HepG2 (cell line): ENCODE data around the gene CFL1. TPM values are rescaled to one million over a fixed set of nuclear protein-coding genes. Genes with fewer than 3 reads are reported as not detected.
A peak's percentile ranks its signal among the peaks of the same experiment; 100 is the strongest.

Experiments used
- CAMTA2 ChIP-seq: sonication (generic); formaldehyde crosslinking; IDR thresholded peaks from 2 replicates; pipeline ENCODE4 v1.4.0; 2020; ENCODE audit warnings: mild to moderate bottlenecking, missing genetic modification reagents, borderline replicate concordance
- ELF1 ChIP-seq: sonication (generic); formaldehyde crosslinking; IDR thresholded peaks from 2 replicates; pipeline ENCODE4 v1.4.0; 2020; ENCODE audit warnings: missing genetic modification reagents
- ETV5 ChIP-seq: IDR thresholded peaks from 2 replicates; pipeline ENCODE4 v1.6.1; 2018; ENCODE audit warnings: missing biosample characterization, missing genetic modification reagents, inconsistent platforms, borderline replicate concordance
- GLI4 ChIP-seq: sonication (generic); formaldehyde crosslinking; IDR thresholded peaks from 2 replicates; pipeline ENCODE4 v1.5.1; 2020; ENCODE audit warnings: missing genetic modification reagents, mild to moderate bottlenecking, moderate library complexity, borderline replicate concordance
- HNRNPH1 ChIP-seq: fragments of 200-400 bp; formaldehyde crosslinking; optimal IDR thresholded peaks from 2 replicates; pipeline ENCODE3; 2017; ENCODE audit warnings: mild to moderate bottlenecking, low read depth, low read length
- IKZF1 ChIP-seq: fragments of 450-650 bp; IDR thresholded peaks from 2 replicates; pipeline ENCODE4 v1.7.1; 2016
- PATZ1 ChIP-seq: sonication (generic); formaldehyde crosslinking; IDR thresholded peaks from 2 replicates; pipeline ENCODE4 v1.4.0; 2020; ENCODE audit warnings: missing genetic modification reagents
- PRMT3 ChIP-seq: sonication (generic); formaldehyde crosslinking; IDR thresholded peaks from 2 replicates; pipeline ENCODE4 v1.8.1; 2022; ENCODE audit warnings: low read depth, mild to moderate bottlenecking, moderate library complexity, missing genetic modification reagents, borderline replicate concordance
- SP4 ChIP-seq: sonication (generic); formaldehyde crosslinking; IDR thresholded peaks from 2 replicates; pipeline ENCODE4 v1.8.1; 2023; ENCODE audit warnings: mild to moderate bottlenecking, missing genetic modification reagents
- SP5 ChIP-seq: IDR thresholded peaks from 2 replicates; pipeline ENCODE4 v1.6.1; 2016; ENCODE audit warnings: low read depth, borderline replicate concordance
- TGIF2 ChIP-seq: IDR thresholded peaks from 2 replicates; pipeline ENCODE4 v1.6.1; 2016; ENCODE audit warnings: control low read depth, missing compliant biosample characterization
- TRAFD1 ChIP-seq: sonication (generic); formaldehyde crosslinking; IDR thresholded peaks from 2 replicates; pipeline ENCODE4 v1.5.1; 2020; ENCODE audit warnings: missing genetic modification reagents, mild to moderate bottlenecking, borderline replicate concordance
- ZBTB4 ChIP-seq: sonication (generic); formaldehyde crosslinking; IDR thresholded peaks from 2 replicates; pipeline ENCODE4 v1.4.0; 2020; ENCODE audit warnings: missing genetic modification reagents, mild to moderate bottlenecking, borderline replicate concordance
- ZNF367 ChIP-seq: sonication (generic); formaldehyde crosslinking; IDR thresholded peaks from 2 replicates; pipeline ENCODE4 v1.4.0; 2020; ENCODE audit warnings: missing genetic modification reagents, borderline replicate concordance
- ZNF530 ChIP-seq: sonication (generic); formaldehyde crosslinking; IDR thresholded peaks from 2 replicates; pipeline ENCODE4 v1.5.0; 2020; ENCODE audit warnings: low read depth, mild to moderate bottlenecking, missing genetic modification reagents
- ZNF564 ChIP-seq: sonication (generic); formaldehyde crosslinking; IDR thresholded peaks from 2 replicates; pipeline ENCODE4 v1.8.1; 2023; ENCODE audit warnings: mild to moderate bottlenecking, missing genetic modification reagents
- polyA plus RNA-seq, 8 experiments: library from polyadenylated mRNA; depleted of rRNA in 3 of 8; stranded (reverse) in 7 of 8; unstranded in 1 of 8; fragments of >200 nt; fragmentation: Illumina TruSeq in 4 of 8; extraction: Trizol in 4 of 8; gene quantifications; 2 replicates each; pipeline versions ENCODE4 v1.2.1 to v1.2.3, GENCODE V29; 2011 to 2016; ENCODE audit warnings: low read depth in 4 of 8, missing spikeins in 1 of 8, mixed read lengths in 1 of 8; ENCODE audit not compliant: insufficient read depth in 1 of 8
- total RNA-seq, 5 experiments: library from RNA; depleted of rRNA; stranded (reverse); fragments of >200 nt; fragmentation: Illumina TruSeq; extraction: Trizol; gene quantifications; 2 replicates each; pipeline ENCODE4 v1.2.3, GENCODE V29; 2016; ENCODE audit warnings: low read depth in 1 of 5
- TF ChIP-seq, protein P1 (sequence below): IDR thresholded peaks from 2 replicates; pipeline ENCODE4 v1.6.1; 2016; ENCODE audit warnings: missing compliant biosample characterization, missing genetic modification reagents, borderline replicate concordance
- TF ChIP-seq, protein P2 (sequence below): sonication (generic); formaldehyde crosslinking; IDR thresholded peaks from 2 replicates; pipeline ENCODE4 v1.4.0; 2020; ENCODE audit warnings: low read depth, mild to moderate bottlenecking, missing genetic modification reagents
- TF ChIP-seq, protein P3 (sequence below): sonication (generic); formaldehyde crosslinking; IDR thresholded peaks from 2 replicates; pipeline ENCODE4 v1.9.0; 2021; ENCODE audit warnings: missing genetic modification reagents, mild to moderate bottlenecking, borderline replicate concordance

The CFL1 gene
- total and polyA plus RNA-seq, 2 of the 13 experiments (the other 11 are each of a cell fraction or from before 2014, with no cell fraction given), result 379 to 383 TPM

- TF ChIP-seq ZNF367 (CRISPR knock-in tag), result no peak
- no peak for TF ChIP-seq ZNF530 (CRISPR knock-in tag)
- no peak for TF ChIP-seq PATZ1 (CRISPR knock-in tag)
- TF ChIP-seq ZBTB4 (CRISPR knock-in tag), result no peak
- TF ChIP-seq SP5, result no peak
- TF ChIP-seq TGIF2 (CRISPR knock-in tag), result 0 out of 2 replicates have a peak, but pooled peaks have one; percentile 19
- TF ChIP-seq HNRNPH1, result no peak
- TF ChIP-seq, protein P1, sequence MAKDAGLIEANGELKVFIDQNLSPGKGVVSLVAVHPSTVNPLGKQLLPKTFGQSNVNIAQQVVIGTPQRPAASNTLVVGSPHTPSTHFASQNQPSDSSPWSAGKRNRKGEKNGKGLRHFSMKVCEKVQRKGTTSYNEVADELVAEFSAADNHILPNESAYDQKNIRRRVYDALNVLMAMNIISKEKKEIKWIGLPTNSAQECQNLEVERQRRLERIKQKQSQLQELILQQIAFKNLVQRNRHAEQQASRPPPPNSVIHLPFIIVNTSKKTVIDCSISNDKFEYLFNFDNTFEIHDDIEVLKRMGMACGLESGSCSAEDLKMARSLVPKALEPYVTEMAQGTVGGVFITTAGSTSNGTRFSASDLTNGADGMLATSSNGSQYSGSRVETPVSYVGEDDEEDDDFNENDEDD (CRISPR knock-in tag), result no peak
- peak; percentile 55; the same call in 1 of the 2 replicates for TF ChIP-seq ETV5 (CRISPR knock-in tag)
- no peak for TF ChIP-seq ZNF564 (CRISPR knock-in tag)
- TF ChIP-seq SP4, result no peak
- no peak for TF ChIP-seq GLI4 (CRISPR knock-in tag)
- no peak for TF ChIP-seq IKZF1
- TF ChIP-seq, protein P2, sequence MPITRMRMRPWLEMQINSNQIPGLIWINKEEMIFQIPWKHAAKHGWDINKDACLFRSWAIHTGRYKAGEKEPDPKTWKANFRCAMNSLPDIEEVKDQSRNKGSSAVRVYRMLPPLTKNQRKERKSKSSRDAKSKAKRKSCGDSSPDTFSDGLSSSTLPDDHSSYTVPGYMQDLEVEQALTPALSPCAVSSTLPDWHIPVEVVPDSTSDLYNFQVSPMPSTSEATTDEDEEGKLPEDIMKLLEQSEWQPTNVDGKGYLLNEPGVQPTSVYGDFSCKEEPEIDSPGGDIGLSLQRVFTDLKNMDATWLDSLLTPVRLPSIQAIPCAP (CRISPR knock-in tag), result no peak
- TF ChIP-seq PRMT3 (CRISPR knock-in tag), result no peak
- TF ChIP-seq, protein P3, sequence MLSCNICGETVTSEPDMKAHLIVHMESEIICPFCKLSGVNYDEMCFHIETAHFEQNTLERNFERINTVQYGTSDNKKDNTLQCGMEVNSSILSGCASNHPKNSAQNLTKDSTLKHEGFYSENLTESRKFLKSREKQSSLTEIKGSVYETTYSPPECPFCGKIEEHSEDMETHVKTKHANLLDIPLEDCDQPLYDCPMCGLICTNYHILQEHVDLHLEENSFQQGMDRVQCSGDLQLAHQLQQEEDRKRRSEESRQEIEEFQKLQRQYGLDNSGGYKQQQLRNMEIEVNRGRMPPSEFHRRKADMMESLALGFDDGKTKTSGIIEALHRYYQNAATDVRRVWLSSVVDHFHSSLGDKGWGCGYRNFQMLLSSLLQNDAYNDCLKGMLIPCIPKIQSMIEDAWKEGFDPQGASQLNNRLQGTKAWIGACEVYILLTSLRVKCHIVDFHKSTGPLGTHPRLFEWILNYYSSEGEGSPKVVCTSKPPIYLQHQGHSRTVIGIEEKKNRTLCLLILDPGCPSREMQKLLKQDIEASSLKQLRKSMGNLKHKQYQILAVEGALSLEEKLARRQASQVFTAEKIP (CRISPR knock-in tag), result no peak
- no peak for TF ChIP-seq CAMTA2 (CRISPR knock-in tag)
- no peak for TF ChIP-seq TRAFD1 (CRISPR knock-in tag)
- peak; percentile 63 for TF ChIP-seq ELF1
Measured at GRCh38 chr11:65821107-65821506, 36.9 kb downstream of the CFL1 start (continued).
